HG02798 (cell line): ENCODE measurements around the gene OCSTAMP.

Source experiments
- ATAC-seq: cut with Tn5 transposase; IDR thresholded peaks from one replicate; pipeline ENCODE4 v1.9.1; 2021; ENCODE audit warnings: mild to moderate bottlenecking; ENCODE audit not compliant: unreplicated experiment, poor library complexity

OCSTAMP gene

GRCh38 chr20:46520976-46521579 is 29.4 kb downstream of the OCSTAMP start:
- ATAC-seq: no peak

GRCh38 chr20:46520540-46520939 is 29.9 kb downstream of the OCSTAMP start:
- no peak for ATAC-seq

- no peak for ATAC-seq
These were observed 30.9 kb downstream of the OCSTAMP start for GRCh38 chr20:46519471-46520068.

GRCh38 chr20:46512943-46513844 is 37.3 kb downstream of the OCSTAMP start, which contains the start of gene ZNF334:
Gene ZNF334, minus strand, starts transcription at chr20:46513559. Its CDS starts 1,457 bp downstream, at chr20:46512102.
- ATAC-seq: no peak

GRCh38 chr20:46509523-46509922 is 40.9 kb downstream of the OCSTAMP start:
- no peak for ATAC-seq

- no peak for ATAC-seq
These were observed 42.6 kb downstream of the OCSTAMP start for GRCh38 chr20:46507760-46508407.

- ATAC-seq: no peak
These were observed 44.9 kb downstream of the OCSTAMP start for GRCh38 chr20:46505506-46505905.

GRCh38 chr20:46501961-46502360 is 48.5 kb downstream of the OCSTAMP start:
- no peak for ATAC-seq

- no peak for ATAC-seq
These were observed 49.0 kb downstream of the OCSTAMP start for GRCh38 chr20:46501337-46501942.

GRCh38 chr20:46494077-46494476 is 56.4 kb downstream of the OCSTAMP start:
- ATAC-seq: no peak

- ATAC-seq: no peak
These were observed 59.1 kb downstream of the OCSTAMP start for GRCh38 chr20:46491354-46491753.
